HG03457 (cell line): ENCODE measurements around the gene NUDT8.
"Not testable (repeated sequence)": the region's sequence is repeated elsewhere in the genome, so short reads cannot be mapped to it uniquely, and the experiment has no call there.

ENCODE experiments used
- ATAC-seq: cut with Tn5 transposase; IDR thresholded peaks from one replicate; pipeline ENCODE4 v1.9.1; 2021; ENCODE audit warnings: moderate number of reproducible peaks; ENCODE audit not compliant: unreplicated experiment

Gene NUDT8

GRCh38 chr11:67613960-67614715 is 15.6 kb downstream of the NUDT8 start:
- ATAC-seq: peak; percentile 49

- no peak for ATAC-seq
Measured at GRCh38 chr11:67613313-67613959, 16.3 kb downstream of the NUDT8 start.

GRCh38 chr11:67612751-67613150 is 17.0 kb downstream of the NUDT8 start:
- ATAC-seq: no peak

- no peak for ATAC-seq
Measured at GRCh38 chr11:67611704-67612587, 17.8 kb downstream of the NUDT8 start.

GRCh38 chr11:67611165-67611564 is 18.6 kb downstream of the NUDT8 start:
- ATAC-seq: no peak

GRCh38 chr11:67610302-67610868 is 19.4 kb downstream of the NUDT8 start:
- ATAC-seq: no peak

GRCh38 chr11:67609316-67609715 is 20.4 kb downstream of the NUDT8 start:
- no peak for ATAC-seq

GRCh38 chr11:67608486-67608885 is 21.3 kb downstream of the NUDT8 start:
- ATAC-seq: no peak

GRCh38 chr11:67607507-67607906 is 22.2 kb downstream of the NUDT8 start:
- ATAC-seq: no peak

- peak; percentile 78 for ATAC-seq
Measured at GRCh38 chr11:67606492-67607295, 23.0 kb downstream of the NUDT8 start, which contains the start of gene NDUFV1. Gene NDUFV1 (plus strand): TSS chr11:67606936. CDS start chr11:67607005, 69 bp downstream.

- ATAC-seq: no peak
Measured at GRCh38 chr11:67606093-67606491, 23.6 kb downstream of the NUDT8 start.

GRCh38 chr11:67605231-67606011 is 24.3 kb downstream of the NUDT8 start:
- ATAC-seq: no peak

GRCh38 chr11:67604815-67605214 is 24.9 kb downstream of the NUDT8 start:
- ATAC-seq: no peak

- not testable (repeated sequence) for ATAC-seq
Measured at GRCh38 chr11:67604119-67604518, 25.6 kb downstream of the NUDT8 start.

- no peak for ATAC-seq
Measured at GRCh38 chr11:67601098-67601497, 28.6 kb downstream of the NUDT8 start.

- ATAC-seq: no peak
Measured at GRCh38 chr11:67600324-67601029, 29.3 kb downstream of the NUDT8 start.

GRCh38 chr11:67599149-67599548 is 30.6 kb downstream of the NUDT8 start:
- ATAC-seq: no peak

GRCh38 chr11:67597963-67598362 is 31.8 kb downstream of the NUDT8 start:
- not testable (repeated sequence) for ATAC-seq

GRCh38 chr11:67597458-67597857 is 32.3 kb downstream of the NUDT8 start:
- ATAC-seq: not testable (repeated sequence)
